ENCODE measurements around the gene RPS13.
"Not testable (repeated sequence)": the region's sequence is repeated elsewhere in the genome, so short reads cannot be mapped to it uniquely, and the experiment has no call there.

The RPS13 gene

DNA sequence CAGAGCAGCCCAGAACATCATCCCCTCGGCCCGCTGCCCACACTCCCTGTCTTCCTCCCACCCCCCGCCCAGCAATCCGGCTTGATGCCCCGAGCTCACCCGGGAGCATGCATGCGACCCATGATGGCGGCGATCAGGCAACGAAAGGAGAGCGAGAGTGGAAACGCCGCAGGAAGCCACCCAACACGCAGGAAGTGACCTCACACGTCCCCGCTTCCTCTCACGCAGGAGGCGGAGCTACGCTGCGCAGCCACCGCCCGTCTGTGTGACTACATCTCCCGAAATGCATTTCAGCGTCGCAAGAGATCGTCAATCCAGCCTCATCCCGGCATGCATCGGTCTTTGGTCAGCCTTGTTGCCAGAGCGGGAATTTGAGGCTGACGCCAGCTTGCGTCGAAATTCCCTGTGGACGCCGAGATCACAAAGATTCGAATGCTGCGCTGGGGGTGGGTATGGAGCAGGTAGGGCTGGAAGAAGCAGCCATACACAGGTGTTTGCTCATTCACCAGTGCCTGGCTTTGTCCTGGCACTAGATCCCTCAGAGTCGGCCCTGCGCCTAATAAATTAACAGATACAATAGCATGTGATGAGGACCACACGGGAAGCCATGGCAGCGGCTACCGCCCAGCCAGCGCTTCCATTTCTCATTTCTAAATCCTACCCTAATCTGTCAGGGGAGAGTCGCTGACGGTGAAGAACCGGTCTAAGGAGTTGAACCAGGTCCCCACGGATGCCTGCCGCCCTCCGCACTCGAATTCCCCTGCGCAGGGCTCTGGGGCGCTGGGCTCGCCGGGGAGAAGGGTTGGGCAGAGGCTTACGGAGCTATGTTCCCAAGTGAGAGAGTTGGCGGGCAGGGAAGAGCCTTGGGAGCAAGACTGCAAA lies at the start of gene RPS13:
TSS of gene RPS13 (minus strand) at position 148 of the 882 bp plus-strand sequence. CDS start at position 122, 26 bp downstream.
- peak; percentile 96 for DNase-seq

DNA sequence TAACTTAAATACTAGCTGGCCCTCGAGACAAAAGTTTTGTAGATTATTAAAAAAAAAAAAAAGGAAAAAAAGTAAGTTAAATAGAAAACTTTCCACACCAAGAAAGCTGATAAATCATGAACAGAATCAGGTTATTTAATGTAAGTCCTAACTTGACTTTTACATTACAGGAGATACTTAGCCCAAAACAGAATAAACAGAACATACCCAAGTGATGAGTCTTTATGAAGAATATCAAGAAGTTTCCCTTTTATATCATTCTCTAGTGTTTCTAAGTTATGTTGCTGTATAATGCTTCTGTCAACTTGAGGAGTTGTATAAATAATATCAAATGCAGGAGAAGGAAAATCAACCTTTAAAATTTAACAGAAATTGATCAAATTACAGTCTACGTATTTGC lies 44.5 kb upstream of the RPS13 start:
- no peak for DNase-seq

DNA sequence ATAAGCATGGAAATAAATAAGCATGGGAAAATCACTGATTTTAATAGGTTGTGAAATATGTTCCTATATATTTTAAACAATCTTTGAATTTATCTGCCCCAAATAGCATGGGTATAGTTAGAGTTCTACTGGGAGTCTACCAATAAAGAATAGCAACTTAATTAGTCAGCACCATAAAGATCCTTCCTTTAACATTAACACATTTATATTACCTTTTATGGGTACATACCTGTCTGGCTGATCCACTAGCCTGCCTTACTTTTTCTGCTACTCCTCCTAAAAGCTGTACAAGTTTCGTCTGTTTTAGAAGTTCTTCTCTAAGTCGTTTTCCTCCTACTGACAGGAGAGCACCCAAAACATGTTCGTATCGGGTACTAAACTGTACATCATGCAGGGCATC lies 39.8 kb upstream of the RPS13 start:
- no peak for DNase-seq

DNA sequence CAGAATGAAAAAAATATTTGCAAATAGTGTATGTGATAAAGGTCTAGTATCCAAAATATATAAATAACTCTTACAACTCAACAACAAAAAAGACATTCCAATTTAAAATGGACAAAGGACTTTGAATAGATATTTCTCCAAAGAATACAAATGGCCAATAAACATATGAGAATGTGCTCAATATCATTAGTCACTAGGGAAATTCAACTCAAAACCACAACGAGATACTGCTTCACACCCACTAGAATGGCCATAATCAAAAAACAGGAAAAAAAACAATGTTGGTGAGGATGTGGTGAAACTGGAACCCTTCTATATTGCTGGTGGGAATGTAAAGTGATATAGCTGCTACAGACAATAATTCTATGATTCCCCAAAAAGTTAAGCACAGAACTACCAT lies 38.6 kb upstream of the RPS13 start:
- DNase-seq: no peak

DNA sequence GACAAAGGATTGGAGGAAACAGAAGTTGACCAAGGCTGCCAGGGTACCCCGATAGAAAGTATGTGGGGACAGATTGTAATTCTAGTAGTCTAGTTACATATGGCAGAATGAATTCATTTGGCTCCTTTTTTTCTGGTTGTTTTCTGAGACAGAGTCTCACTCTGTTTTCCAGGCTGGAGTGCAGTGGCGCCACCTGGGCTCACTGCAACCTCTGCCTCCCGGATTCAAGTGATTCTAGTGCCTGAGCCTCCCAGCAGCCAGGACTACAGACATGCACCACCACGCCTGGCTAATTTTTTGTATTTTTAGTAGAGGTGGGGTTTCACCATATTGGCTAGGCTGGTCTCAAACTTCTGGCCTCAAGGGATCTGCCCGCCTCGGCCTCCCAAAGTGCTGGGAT lies 30.3 kb upstream of the RPS13 start:
- DNase-seq: not testable (repeated sequence)

DNA sequence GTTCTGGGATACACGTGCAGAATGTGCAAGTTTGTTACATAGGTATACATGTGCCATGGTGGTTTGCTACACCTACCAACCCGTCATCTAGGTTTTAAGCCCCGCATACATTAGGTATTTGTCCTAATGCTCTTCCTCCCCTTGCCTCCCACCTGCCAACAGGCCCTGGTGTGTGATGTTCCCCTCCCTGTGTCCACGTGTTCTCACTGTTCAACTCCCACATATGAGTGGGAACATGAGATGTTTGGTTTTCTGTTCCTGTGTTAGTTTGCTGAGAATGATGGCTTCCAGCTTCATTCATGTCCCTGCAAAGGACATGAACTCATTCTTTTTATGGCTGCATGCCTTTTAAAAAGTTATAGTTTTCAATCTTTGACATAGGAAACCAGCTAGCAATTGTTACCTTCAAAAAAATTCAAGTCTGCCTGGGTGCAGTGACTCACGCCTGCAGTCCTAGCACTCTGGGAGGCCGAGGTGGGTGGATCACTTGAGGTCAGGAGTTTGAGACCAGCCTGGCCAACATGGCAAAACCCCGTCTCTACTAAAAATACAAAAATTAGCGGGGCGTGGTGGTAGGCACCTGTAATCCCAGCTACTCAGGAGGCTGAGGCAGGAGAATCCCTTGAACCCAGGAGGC lies 28.1 kb upstream of the RPS13 start:
- not testable (repeated sequence) for DNase-seq

DNA sequence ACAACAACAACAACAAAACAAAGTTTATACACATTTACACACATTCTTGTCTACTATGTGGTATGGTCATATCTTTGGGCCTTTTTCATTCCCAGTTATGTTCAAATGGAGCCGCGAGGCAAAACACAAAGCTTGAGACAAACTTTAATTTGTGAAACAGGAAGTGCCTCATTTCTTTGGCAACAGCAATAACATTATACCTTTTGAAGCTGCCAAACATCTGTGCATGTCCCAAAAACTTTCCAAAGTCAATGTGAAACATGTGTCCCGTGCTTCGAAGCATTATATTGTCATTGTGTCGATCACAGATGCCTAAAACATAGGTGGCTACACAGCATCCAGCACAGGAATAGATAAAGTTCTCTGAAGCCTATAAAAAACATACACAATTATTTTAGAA lies 25.0 kb upstream of the RPS13 start:
- DNase-seq: no peak

DNA sequence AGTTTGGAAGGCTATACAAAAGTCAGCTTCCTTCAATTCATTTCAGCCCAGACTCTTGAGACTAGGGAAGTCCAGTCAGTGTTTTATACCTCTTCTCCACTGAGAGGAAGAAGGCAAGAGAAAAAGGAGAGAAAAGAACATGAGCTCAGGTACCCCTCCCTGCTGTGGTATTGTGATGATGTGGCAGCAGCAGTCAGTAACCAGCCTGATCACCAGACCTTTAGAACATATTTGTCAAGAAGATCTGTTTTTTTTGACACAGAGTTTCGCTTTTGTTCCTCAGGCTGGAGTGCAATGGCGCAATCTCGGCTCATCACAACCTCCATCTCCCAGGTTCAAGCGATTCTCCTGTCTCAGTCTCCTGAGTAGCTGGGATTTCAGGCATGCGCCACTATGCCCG lies 21.2 kb upstream of the RPS13 start:
- no peak for DNase-seq

DNA sequence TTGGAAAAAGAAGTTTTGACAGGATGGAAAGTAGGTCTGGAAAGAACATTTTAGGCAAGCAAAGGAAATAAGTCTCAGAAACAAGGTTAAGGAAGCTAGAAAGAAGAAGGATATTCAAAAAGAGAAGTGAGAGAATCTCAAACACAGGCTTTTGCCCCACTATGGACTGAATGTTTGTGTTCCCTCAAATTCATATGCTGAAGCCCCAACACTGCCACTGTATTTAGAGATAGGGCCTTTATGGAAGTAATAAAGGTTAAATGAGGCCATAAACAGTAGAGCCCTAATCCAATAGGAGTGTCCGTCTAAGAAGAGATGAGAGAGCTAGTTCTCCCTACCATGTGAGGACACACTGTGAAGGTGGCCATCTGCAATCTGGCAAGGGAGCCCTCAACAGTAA lies 20.6 kb upstream of the RPS13 start:
- no peak for DNase-seq

DNA sequence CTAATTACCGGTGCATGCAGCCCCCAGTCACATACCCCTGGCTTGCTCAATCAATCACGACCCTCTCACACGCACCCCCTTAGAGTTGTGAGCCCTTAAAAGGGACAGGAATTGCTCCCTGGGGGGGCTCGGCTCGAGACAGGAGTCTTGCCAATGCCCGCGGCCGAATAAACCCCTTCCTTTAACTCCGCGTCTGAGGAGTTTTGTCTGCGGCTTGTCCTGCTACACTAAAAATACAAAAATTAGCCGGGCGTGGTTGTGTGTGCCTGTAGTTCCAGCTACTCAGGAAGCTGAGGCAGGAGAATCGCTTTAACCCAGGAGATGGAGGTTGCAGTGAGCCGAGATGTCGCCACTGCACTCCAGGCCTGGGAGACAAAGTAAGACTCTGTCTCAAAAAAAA lies 8.5 kb upstream of the RPS13 start:
- DNase-seq: not testable (repeated sequence)

DNA sequence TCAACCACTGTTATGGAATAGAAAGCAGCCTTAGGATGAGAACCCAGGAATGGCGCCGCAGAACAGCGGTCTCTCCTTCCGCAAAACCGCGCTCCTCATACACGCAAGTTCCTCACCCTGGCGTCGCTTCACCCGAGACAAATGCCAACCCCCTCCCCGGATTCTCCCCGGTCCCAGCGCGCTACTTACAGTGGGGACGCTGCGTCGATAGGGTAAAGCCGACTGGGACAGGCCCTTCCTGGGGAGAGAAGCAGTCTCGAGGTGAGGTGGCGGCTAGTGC lies 287 bp downstream of the RPS13 start:
- no peak for DNase-seq

DNA sequence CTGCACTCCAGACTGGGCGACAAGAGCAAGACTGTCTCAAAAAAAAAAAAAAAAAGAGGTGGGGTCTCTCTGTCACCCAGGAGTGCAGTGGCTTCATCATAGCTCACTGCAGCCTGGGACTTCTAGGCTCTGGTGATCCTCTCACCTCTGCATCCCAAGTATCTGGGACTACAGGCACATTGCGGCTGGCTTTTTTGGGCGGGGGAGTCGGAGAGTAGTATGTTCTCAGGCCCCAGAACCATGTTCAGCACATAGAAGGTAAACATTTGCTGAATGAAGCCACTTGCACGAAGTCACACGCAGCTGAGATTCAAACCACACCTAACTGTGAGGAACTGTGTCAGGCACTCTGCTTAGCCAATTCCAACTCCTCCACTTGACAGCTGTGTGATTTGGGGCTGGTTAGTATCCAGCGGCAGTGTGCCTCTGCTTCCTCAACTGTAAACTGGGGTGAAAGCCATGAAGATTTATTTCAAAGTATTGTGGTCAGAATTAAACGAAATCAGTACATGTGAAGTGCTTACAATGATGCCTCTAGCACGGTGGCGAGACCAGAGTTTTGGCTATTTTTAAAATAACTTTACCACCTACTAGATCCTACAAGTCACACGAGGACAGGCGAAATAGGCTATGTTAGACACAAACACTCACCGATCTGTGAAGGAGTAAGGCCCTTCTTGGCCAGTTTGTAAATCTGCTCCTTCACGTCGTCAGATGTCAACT lies 789 bp downstream of the RPS13 start:
- no peak for DNase-seq

DNA sequence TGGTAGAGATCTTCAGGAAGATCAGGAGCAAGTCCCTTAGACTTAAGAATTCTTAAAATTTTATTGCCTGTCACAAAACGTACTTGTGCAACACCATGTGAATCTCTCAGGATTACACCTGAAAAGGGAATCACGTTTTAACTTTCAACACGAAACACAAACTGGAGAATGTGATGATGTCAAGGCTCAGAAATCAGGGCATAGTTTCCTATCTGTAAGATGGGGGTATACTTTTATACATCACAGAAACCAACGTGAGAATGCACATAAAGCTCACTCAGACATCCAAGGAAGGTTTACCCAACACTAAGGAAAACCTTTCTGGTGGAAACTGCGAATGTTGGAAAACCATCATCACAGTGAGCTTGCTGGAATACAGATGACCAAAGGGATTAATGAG lies 2.0 kb downstream of the RPS13 start:
- DNase-seq: no peak

DNA sequence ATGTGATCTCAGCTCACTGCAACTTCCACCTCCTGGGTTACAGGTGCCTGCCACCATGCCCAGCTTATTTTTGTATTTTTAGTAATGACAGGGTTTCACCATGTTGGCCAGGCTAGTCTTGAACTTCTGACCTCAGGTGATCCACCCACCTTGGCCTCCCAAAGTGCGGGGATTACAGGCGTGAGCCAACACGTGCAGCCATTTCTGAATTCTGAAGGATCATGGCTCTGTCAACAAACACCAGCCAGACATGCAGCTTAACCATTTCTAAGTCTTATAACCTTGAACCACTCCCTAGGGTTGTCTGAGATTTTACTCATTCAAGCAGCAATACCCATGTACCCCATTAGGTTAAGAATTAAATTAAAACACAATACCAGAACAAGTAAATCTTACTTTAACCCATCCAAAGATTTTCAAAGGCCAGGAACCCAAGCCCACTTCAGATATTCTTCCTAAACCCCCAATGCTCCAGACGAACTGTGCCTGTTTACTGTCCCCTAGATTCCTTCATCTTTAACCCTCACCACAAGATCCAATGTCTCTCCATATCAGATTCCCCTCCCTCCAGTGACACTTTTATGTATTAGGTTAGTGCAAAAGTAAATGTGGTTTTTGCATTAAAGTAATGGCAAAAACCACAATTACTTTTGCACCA lies 4.0 kb downstream of the RPS13 start:
- DNase-seq: no peak

DNA sequence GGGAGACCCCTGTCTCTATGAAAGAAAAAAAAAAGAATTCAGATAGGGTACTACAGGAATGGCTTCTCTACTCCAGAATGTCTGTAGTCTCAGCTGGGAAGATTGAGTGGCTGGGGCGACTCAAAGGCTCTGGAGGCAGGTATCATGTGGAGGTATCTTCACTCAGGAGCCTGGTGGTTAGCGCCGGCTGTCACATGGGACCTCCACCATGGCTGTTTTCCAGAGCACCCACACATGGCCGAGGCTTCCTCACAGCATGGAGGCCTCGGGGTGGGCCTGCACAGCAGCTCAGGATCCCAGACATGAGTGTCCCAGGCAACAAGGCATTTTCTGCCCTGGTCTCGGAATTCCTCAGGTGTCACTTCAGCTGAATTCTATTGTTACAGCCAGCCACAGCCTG lies 10.1 kb downstream of the RPS13 start:
- no peak for DNase-seq

DNA sequence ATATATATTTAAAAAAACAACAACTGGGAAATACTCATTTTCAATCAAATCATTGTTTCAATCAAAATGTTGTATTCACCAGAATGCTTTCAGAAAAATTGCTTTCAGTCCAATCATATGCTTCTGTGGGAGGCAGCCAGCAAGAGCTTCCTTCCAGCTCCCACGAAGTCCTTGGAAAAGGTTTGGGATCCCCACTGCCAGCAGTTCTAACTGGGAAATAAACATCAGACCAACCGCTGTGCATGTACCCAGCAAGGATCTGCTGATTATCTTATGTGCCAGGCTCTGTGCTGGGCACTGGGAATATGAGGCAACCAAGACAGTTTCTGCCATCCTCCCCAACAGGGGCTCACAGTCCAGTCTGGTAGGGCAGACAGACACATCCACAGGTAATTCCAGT lies 10.8 kb downstream of the RPS13 start:
- DNase-seq: no peak

DNA sequence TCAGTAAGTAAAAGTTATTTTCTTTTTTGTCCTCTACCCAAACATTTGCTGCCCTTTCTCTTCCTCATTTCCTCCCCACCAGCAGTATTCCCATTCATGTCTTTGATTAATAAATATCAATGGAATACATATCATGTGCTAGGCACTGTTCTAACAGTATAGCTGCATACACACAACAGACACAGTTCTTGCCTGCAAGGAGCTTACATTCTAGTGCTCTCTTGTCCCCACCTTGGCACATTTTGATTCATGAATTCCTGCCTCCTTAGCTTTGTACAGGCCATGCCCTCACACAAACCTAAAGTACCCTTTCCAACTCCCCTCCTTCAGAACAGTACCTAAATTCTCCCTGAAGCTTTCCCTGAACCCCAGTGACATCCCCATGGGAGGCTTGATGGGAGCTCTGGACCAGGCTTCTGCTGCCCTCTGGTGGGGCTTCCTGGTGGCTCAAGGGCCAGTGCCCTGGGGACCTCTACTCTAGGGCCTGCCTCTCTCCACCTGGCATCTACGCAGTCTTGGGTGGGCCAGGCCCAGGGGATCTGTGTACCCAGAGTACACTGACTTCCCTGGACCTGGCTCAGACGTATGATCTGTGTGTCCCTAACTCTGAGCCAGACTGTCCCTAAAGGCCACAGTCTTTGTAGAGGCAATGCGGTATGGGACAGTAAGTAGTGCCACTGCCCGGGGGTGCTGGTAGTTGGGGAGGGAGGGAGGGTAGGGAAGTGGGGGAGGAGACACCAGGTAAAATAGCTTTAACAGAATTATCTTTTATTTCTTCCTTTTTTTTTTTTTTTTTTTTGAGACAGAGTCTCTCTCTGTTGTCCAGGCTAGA lies 14.1 kb downstream of the RPS13 start:
- DNase-seq: peak; percentile 40

DNA sequence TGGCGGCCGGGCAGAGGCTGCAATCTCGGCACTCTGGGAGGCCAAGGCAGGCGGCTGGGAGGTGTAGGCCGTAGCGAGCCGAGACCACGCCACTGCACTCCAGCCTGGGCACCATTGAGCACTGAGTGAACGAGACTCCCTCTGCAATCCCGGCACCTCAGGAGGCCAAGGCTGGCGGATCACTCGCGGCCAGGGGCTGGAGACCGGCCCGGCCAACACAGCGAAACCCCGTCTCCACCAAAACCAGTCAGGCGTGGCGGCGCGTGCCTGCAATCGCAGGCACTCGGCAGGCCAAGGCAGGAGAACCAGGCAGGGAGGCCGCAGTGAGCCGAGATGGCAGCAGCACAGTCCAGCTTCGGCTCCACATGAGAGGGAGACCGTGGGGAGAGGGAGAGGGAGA lies 26.3 kb downstream of the RPS13 start:
- not testable (repeated sequence) for DNase-seq

DNA sequence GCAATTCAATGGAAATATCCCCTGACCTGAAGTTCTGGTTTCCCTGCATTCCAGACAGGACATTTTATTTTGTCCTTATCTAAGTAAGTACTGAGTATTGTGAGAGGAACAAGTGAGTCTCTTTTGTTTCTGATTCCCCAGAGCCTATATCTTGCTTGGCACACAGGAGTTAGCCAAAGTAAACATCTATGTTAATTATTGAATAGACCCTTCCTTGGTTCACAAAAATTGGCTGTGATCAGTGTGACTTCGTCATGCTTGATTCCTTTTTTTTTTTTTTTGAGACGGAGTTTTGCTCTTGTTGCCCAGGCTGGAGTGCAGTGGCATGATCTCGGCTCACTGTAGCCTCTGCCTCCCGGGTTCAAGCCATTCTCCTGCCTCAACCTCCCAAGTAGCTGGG lies 29.0 kb downstream of the RPS13 start:
- not testable (repeated sequence) for DNase-seq

DNA sequence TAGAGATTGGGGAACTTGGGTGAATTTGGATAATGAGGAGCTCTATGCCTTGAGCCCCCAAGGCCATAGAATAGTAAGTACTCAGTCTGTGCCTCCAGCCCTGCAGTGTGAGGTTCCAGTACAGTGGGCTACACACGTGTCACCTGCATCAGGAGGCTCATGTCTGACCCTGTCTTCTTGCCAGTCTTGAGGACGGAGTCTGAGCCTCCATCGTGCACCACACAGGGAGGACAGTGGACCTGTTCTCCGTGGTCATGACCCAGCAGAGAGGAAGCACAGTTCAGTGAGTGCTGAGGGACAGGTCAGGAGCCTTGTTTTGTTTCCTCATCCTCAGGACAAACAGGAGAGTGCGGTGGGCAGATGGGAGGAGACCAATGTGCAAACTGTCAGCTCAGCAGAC lies 30.8 kb downstream of the RPS13 start:
- no peak for DNase-seq

DNA sequence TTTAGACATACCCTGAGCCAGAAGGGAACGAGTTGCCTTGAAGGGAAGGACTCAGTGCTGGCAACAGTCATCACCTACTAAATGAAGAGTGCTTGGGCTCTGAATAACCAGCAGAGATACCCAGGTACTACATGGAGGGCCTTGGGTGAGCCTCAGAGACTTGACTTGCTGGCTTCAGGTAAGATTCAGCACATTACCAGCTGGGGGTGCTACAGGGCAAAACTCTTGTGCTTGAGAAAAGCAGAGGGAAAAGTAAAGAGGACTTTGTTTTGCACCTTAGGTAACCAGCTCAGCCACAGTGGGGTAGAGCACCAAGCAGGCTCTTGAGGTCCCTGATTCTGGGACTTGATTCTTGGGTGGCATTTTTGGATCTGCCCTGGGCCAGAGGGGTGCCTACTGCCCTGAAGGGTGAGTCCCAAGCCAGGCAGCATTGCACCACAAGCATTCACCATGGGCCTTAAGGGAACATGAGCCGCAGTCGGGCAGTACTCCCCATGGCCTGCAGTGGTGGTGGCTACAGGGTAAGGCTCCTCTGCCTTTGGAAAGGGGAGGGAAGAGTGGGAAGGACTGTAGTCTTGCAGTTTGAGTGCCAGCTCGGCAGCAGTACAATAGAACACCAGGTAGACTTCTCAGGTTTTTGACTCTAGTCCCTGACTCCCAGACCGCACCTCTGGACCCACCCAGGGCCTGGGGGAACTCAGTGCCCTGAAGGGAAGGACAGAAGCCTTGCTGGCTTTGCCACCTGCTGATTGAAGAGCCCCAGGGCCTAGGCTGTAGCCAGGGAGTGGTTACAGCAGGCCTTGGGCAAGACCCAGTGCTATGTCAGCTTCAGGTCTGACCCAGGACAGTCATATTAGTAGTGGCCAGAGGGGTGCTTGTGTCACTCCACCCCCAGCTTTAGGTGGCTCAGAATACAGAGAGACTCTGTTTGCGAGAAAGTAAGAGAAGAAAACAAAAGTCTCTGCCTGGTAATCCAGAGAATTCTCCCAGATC lies 40.5 kb downstream of the RPS13 start:
- no peak for DNase-seq

All from KG1 (cell line).